Measurements from ENCODE around the gene SLC4A8. TPM values are rescaled to one million over a fixed set of nuclear protein-coding genes. Genes with fewer than 3 reads are reported as not detected.

The SLC4A8 gene
- total and polyA plus RNA-seq, 9 of the 15 experiments (the other 6 are each of a cell fraction or from before 2014, with no cell fraction given): 0.04 to 1.5 (median 0.12) TPM; not detected in 2

- no peak for ATAC-seq
- 0% methylated on average over 1 of the region's 1 CpG for WGBS (ENCODE audit: insufficient coverage, low coverage, missing lambda C conversion rate)
- POLR2A ChIA-PET: interaction anchor here (0.6 to 0.7 kb wide), 2 partner anchors 343 to 547 kb away, joined by 3 to 4 read pairs; no protein-coding TSS in a partner anchor
- H3K9ac ChIP-seq (ENCODE audit: insufficient read depth in 1 of 2, low read depth in 2 of 2, low read length in 2 of 2): no peak overlapping the region
- TF ChIP-seq CTCF (IDR thresholded peaks at IDR 0.05 in 2 of 3, conservative IDR thresholded peaks at IDR 0.05 in 1 of 3; ENCODE audit: insufficient read depth in 2 of 3, low read depth in 1 of 3, low read length in 3 of 3) (peak in 1 of 3 experiments; percentile 23; a peak in 2 of 6 replicates), PML (IDR thresholded peaks at IDR 0.05; ENCODE audit: low read length) (no peak)
- H3K4me2 ChIP-seq (ENCODE audit: insufficient read depth, low read length): no peak overlapping the region
- FAIRE-seq: no peak
- no peaks in the 10 kb centered on the region for H3K36me3 ChIP-seq (ENCODE audit: control insufficient read depth, insufficient read depth, low read length)
- CTCF ChIA-PET (ENCODE audit: low intra/inter-chr PET ratio): no interaction called here
- no peak overlapping the region for H3K27ac ChIP-seq (ENCODE audit: extremely low read depth, low read depth, low read length)
- DNase-seq (ENCODE audit: extremely low read depth in 1 of 4, low spot score in 3 of 4): no peak
- no peak overlapping the region for H3K4me3 ChIP-seq
- H3K9me1 ChIP-seq (ENCODE audit: control insufficient read depth, insufficient read depth, low read length): no peaks in the 10 kb centered on the region
- BruUV-seq (replicated peaks): no TSS peak
- H4K20me1 ChIP-seq (replicated peaks; ENCODE audit: control insufficient read depth, insufficient read depth, low read length): peaks cover 5% of the 10 kb centered on the region; the same call in 1 of the 2 replicates
- H3K79me2 ChIP-seq (ENCODE audit: control insufficient read depth, insufficient read depth, low read length): no peaks in the 10 kb centered on the region
- intact Hi-C loops (cut with micrococcal nuclease): loop anchor here (5.0 to 10.0 kb wide), 2 partner anchors 291 to 344 kb away; no protein-coding TSS in a partner anchor
- H3K9me3 ChIP-seq (replicated peaks; ENCODE audit: control insufficient read depth, insufficient read depth, low read depth, low read length): no peaks in the 10 kb centered on the region
- in situ Hi-C loops (cut with MboI): no loop called here
- H2AFZ ChIP-seq (ENCODE audit: low read depth, low read length): no peak overlapping the region
- peaks cover 0 to 4% of the 10 kb centered on the region in 2 experiments; a peak in 1 of 5 replicates for H3K4me1 ChIP-seq (replicated peaks in 1 of 2; ENCODE audit: control insufficient read depth in 2 of 2, insufficient read depth in 2 of 2, low read length in 2 of 2)
- peaks cover 17 to 49% of the 10 kb centered on the region in 2 experiments for H3K27me3 ChIP-seq (ENCODE audit: control insufficient read depth in 2 of 2, insufficient read depth in 2 of 2, low read length in 2 of 2)
Measured at GRCh38 chr12:51533799-51534198, 109.2 kb downstream of the SLC4A8 start.

All from K562 (cell line).